HepG2 (cell line): ENCODE results near the gene GMEB2. TPM values are rescaled to one million over a fixed set of nuclear protein-coding genes. Genes with fewer than 3 reads are reported as not detected.

Source experiments
- AKAP8 ChIP-seq: sonication (generic); formaldehyde crosslinking; IDR thresholded peaks from 2 replicates; pipeline ENCODE4 v1.5.1; 2020; ENCODE audit warnings: mild to moderate bottlenecking, missing genetic modification reagents
- CBX1 ChIP-seq: IDR thresholded peaks from one replicate; pipeline ENCODE4 v1.6.1; 2016; ENCODE audit warnings: antibody characterized with exemption, low read depth
- CREB1 ChIP-seq, 2 experiments: fragments of 450-650 bp in 1 of 2; IDR thresholded peaks; 2 replicates each; pipeline ENCODE4 v1.6.1; 2016 to 2017; ENCODE audit warnings: control low read depth in 1 of 2, mild to moderate bottlenecking in 1 of 2, missing compliant biosample characterization in 1 of 2, missing genetic modification characterization in 1 of 2
- FIP1L1 ChIP-seq: fragments of 200-400 bp; formaldehyde crosslinking; IDR thresholded peaks from 2 replicates; pipeline ENCODE4 v1.6.1; 2018; ENCODE audit warnings: low read depth, mild to moderate bottlenecking, low read length, moderate library complexity, borderline replicate concordance; ENCODE audit not compliant: insufficient read depth
- GPN1 ChIP-seq: sonication (generic); formaldehyde crosslinking; IDR thresholded peaks from 2 replicates; pipeline ENCODE4 v1.5.1; 2020; ENCODE audit warnings: missing genetic modification reagents, borderline replicate concordance
- HOXD1 ChIP-seq: sonication (generic); formaldehyde crosslinking; IDR thresholded peaks from 2 replicates; pipeline ENCODE4 v1.5.0; 2020; ENCODE audit warnings: missing genetic modification reagents
- KDM5A ChIP-seq: fragments of 200-600 bp; sonication (generic); IDR thresholded peaks from 2 replicates; pipeline ENCODE4 v1.7.0; 2018; ENCODE audit warnings: antibody characterized with exemption, mild to moderate bottlenecking, low read length, borderline replicate concordance
- NFAT5 ChIP-seq: sonication (generic); formaldehyde crosslinking; IDR thresholded peaks from 2 replicates; pipeline ENCODE4 v1.4.0; 2020; ENCODE audit warnings: missing genetic modification reagents
- NFYB ChIP-seq: sonication (generic); formaldehyde crosslinking; IDR thresholded peaks from 2 replicates; pipeline ENCODE4 v1.4.0; 2020; ENCODE audit warnings: missing genetic modification reagents
- PRPF4 ChIP-seq: fragments of 200-400 bp; formaldehyde crosslinking; IDR thresholded peaks from 2 replicates; pipeline ENCODE4 v1.6.1; 2016; ENCODE audit warnings: low read length, low read depth; ENCODE audit not compliant: poor library complexity, severe bottlenecking
- REL ChIP-seq: sonication (generic); formaldehyde crosslinking; conservative IDR thresholded peaks from 2 replicates; pipeline ENCODE4 v1.8.0; 2022; ENCODE audit warnings: mild to moderate bottlenecking, missing genetic modification reagents, moderate library complexity
- THAP9 ChIP-seq: sonication (generic); formaldehyde crosslinking; IDR thresholded peaks from 2 replicates; pipeline ENCODE4; 2020; ENCODE audit warnings: missing genetic modification reagents, mild to moderate bottlenecking, borderline replicate concordance
- USF2 ChIP-seq, 2 experiments: sonication (generic) in 1 of 2; formaldehyde crosslinking in 1 of 2; IDR thresholded peaks; 2 replicates each; pipeline versions ENCODE4 v1.5.1 to v1.6.1; 2011 to 2020; ENCODE audit warnings: borderline replicate concordance in 1 of 2, low read depth in 1 of 2, low read length in 1 of 2, mild to moderate bottlenecking in 1 of 2, missing genetic modification reagents in 1 of 2, moderate library complexity in 1 of 2
- XBP1 ChIP-seq: sonication (generic); formaldehyde crosslinking; IDR thresholded peaks from 2 replicates; pipeline ENCODE4 v1.5.0; 2020; ENCODE audit warnings: missing genetic modification reagents
- ZBTB8A ChIP-seq: sonication (generic); formaldehyde crosslinking; IDR thresholded peaks from 2 replicates; pipeline ENCODE4 v1.4.0; 2020; ENCODE audit warnings: mild to moderate bottlenecking, low read depth, missing genetic modification reagents, borderline replicate concordance
- ZNF44 ChIP-seq: sonication (generic); formaldehyde crosslinking; IDR thresholded peaks from 2 replicates; pipeline ENCODE4 v1.5.1; 2020; ENCODE audit warnings: mild to moderate bottlenecking, missing genetic modification reagents
- ZNF484 ChIP-seq: sonication (generic); formaldehyde crosslinking; IDR thresholded peaks from 2 replicates; pipeline ENCODE4 v1.5.1; 2020; ENCODE audit warnings: mild to moderate bottlenecking, low read depth, missing genetic modification reagents, borderline replicate concordance
- ZNF724P ChIP-seq: sonication (generic); formaldehyde crosslinking; IDR thresholded peaks from 2 replicates; pipeline ENCODE4 v1.8.0; 2022; ENCODE audit warnings: missing genetic modification reagents, borderline replicate concordance
- ZNF792 ChIP-seq: IDR thresholded peaks from 2 replicates; pipeline ENCODE4 v1.6.1; 2016
- polyA plus RNA-seq, 8 experiments: library from polyadenylated mRNA; depleted of rRNA in 3 of 8; stranded (reverse) in 7 of 8; unstranded in 1 of 8; fragments of >200 nt; fragmentation: Illumina TruSeq in 4 of 8; extraction: Trizol in 4 of 8; gene quantifications; 2 replicates each; pipeline versions ENCODE4 v1.2.1 to v1.2.3, GENCODE V29; 2011 to 2016; ENCODE audit warnings: low read depth in 4 of 8, missing spikeins in 1 of 8, mixed read lengths in 1 of 8; ENCODE audit not compliant: insufficient read depth in 1 of 8
- total RNA-seq, 5 experiments: library from RNA; depleted of rRNA; stranded (reverse); fragments of >200 nt; fragmentation: Illumina TruSeq; extraction: Trizol; gene quantifications; 2 replicates each; pipeline ENCODE4 v1.2.3, GENCODE V29; 2016; ENCODE audit warnings: low read depth in 1 of 5

Gene GMEB2
- total and polyA plus RNA-seq, 2 of the 13 experiments (the other 11 are each of a cell fraction or from before 2014, with no cell fraction given) = 10.6 to 12.4 TPM

- TF ChIP-seq THAP9 (0 out of 2 replicates have a peak, but pooled peaks have one; percentile 21), AKAP8 (no peak), CBX1 (no peak), HOXD1 (CRISPR knock-in tag) (no peak), NFYB (CRISPR knock-in tag) (no peak), ZNF724P (CRISPR knock-in tag) (peak; percentile 24; the same call in 1 of the 2 replicates), XBP1 (CRISPR knock-in tag) (no peak), NFAT5 (CRISPR knock-in tag) (no peak), KDM5A (no peak), PRPF4 (no peak), ZNF44 (no peak), ZNF484 (CRISPR knock-in tag) (no peak), REL (CRISPR knock-in tag) (no peak), GPN1 (no peak), ZBTB8A (CRISPR knock-in tag) (no peak), ZNF792 (CRISPR knock-in tag) (no peak), USF2 (IDR thresholded peaks at IDR 0.05; ENCODE audit: low read depth, low read length) (no peak), USF2 (CRISPR knock-in tag; IDR thresholded peaks at IDR 0.05; ENCODE audit: borderline replicate concordance) (no peak), FIP1L1 (no peak), CREB1 (IDR thresholded peaks at IDR 0.05) (no peak), CREB1 (CRISPR knock-in tag; IDR thresholded peaks at IDR 0.05) (no peak)
These were observed 82.5 kb downstream of the GMEB2 start (continued) for GRCh38 chr20:63544241-63544957.
